KMS-11 (cell line): ENCODE data around the gene PEX6.

Experiments used
- H2AFZ ChIP-seq: fragments of 200-600 bp; sonication (generic); 2 replicates; pipeline ENCODE4 v1.6.1; 2016; ENCODE audit warnings: antibody characterized with exemption, mixed run types, low read depth
- H3K27ac ChIP-seq: fragments of 200-600 bp; sonication (generic); 2 replicates; pipeline ENCODE4 v1.6.1; 2016; ENCODE audit warnings: mild to moderate bottlenecking, mixed run types
- H3K27me3 ChIP-seq: fragments of 200-600 bp; sonication (generic); 2 replicates; pipeline ENCODE4 v1.6.1; 2017; ENCODE audit warnings: mild to moderate bottlenecking, low read depth, mixed run types, moderate library complexity; ENCODE audit not compliant: insufficient read depth
- H3K36me3 ChIP-seq: fragments of 200-600 bp; sonication (generic); 2 replicates; pipeline ENCODE4 v1.6.1; 2017; ENCODE audit warnings: mild to moderate bottlenecking, mixed run types; ENCODE audit not compliant: insufficient read depth
- H3K4me1 ChIP-seq: fragments of 200-600 bp; sonication (generic); 2 replicates; pipeline ENCODE4 v1.6.1; 2016; ENCODE audit warnings: mild to moderate bottlenecking, low read depth, mixed run types; ENCODE audit not compliant: poor library complexity, severe bottlenecking
- H3K4me2 ChIP-seq: fragments of 200-600 bp; sonication (generic); 2 replicates; pipeline ENCODE4 v1.7.0; 2016; ENCODE audit warnings: mild to moderate bottlenecking, mixed run types
- H3K4me3 ChIP-seq: fragments of 200-600 bp; sonication (generic); IDR thresholded peaks from 2 replicates; pipeline ENCODE4 v1.6.1; 2017; ENCODE audit warnings: low read depth, low read length, mixed read lengths; ENCODE audit not compliant: insufficient read depth
- H3K79me2 ChIP-seq: fragments of 200-600 bp; sonication (generic); 2 replicates; pipeline ENCODE4 v1.6.1; 2016; ENCODE audit warnings: low read depth, mixed run types; ENCODE audit not compliant: insufficient read depth
- H3K9ac ChIP-seq: fragments of 200-600 bp; sonication (generic); 2 replicates; pipeline ENCODE4 v1.6.1; 2016; ENCODE audit warnings: mild to moderate bottlenecking, mixed run types
- H4K20me1 ChIP-seq: fragments of 200-600 bp; sonication (generic); 2 replicates; pipeline ENCODE4 v1.6.1; 2016; ENCODE audit warnings: mild to moderate bottlenecking, mixed run types; ENCODE audit not compliant: insufficient read depth
- CTCF ChIP-seq: fragments of 200-600 bp; sonication (generic); conservative IDR thresholded peaks from 2 replicates; pipeline ENCODE4 v1.6.1; 2017; ENCODE audit warnings: low read depth, mild to moderate bottlenecking, antibody characterized with exemption, low read length, moderate library complexity, mixed read lengths

PEX6 gene

GRCh38 chr6:43013097-43013842 is 34.3 kb upstream of the PEX6 start:
- H3K79me2 ChIP-seq, result peaks cover 25% of the 10 kb centered on the region; the same call in 1 of the 2 replicates

DNA sequence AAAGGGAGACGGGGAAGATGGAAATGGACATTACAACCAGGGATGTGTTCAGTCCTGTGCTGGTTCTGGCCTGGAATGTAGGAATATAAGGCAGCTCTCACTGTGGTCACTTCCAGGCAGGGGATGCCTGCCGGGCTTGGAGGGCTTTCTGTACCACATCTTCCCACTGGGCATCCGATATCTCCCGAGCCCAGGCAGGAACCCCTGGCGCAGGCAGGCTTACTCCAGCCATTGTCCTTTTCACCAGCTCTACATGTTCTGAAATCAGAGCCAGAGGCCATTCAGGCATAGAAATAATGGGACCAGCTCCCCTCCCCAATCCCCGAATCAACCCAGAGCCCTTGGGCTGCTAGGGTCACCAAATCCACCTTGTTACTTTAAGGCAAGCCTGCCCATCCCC is 33.4 kb upstream of the PEX6 start:
- H3K79me2 ChIP-seq, result peaks cover 25% of the 10 kb centered on the region; the same call in 1 of the 2 replicates
- no peaks in the 10 kb centered on the region for H3K27me3 ChIP-seq
- no peaks in the 10 kb centered on the region for H4K20me1 ChIP-seq
- H3K9ac ChIP-seq, result no peak overlapping the region
- TF ChIP-seq CTCF, result no peak
- peak overlapping the region; percentile 90 for H3K4me2 ChIP-seq
- H3K36me3 ChIP-seq, result no peaks in the 10 kb centered on the region
- peaks cover 21% of the 10 kb centered on the region for H3K4me1 ChIP-seq
- H3K4me3 ChIP-seq, result no peak overlapping the region
- no peak overlapping the region for H3K27ac ChIP-seq
- H2AFZ ChIP-seq, result no peak overlapping the region

More at GRCh38 chr6:43013097-43013842, 34.3 kb upstream of the PEX6 start:
- no peaks in the 10 kb centered on the region for H3K36me3 ChIP-seq
- H3K4me3 ChIP-seq, result no peak overlapping the region
- H3K4me1 ChIP-seq, result peaks cover 21% of the 10 kb centered on the region
- H4K20me1 ChIP-seq, result no peaks in the 10 kb centered on the region
- no peak for TF ChIP-seq CTCF
- H3K4me2 ChIP-seq, result peak overlapping the region; percentile 90
- peak overlapping the region; percentile 76 for H2AFZ ChIP-seq
- H3K27me3 ChIP-seq, result no peaks in the 10 kb centered on the region
- H3K27ac ChIP-seq, result no peak overlapping the region
- H3K9ac ChIP-seq, result peak overlapping the region; percentile 34; the same call in 1 of the 2 replicates

GRCh38 chr6:43011207-43011606 is 32.2 kb upstream of the PEX6 start:
- Histone ChIP-seq H3K79me2 (peaks cover 22% of the 10 kb centered on the region; the same call in 1 of the 2 replicates), H3K4me3 (no peak overlapping the region), H3K9ac (no peak overlapping the region), H3K27ac (no peak overlapping the region), H4K20me1 (no peaks in the 10 kb centered on the region), H3K4me2 (no peak overlapping the region), H2AFZ (no peak overlapping the region), H3K4me1 (peaks cover 14% of the 10 kb centered on the region), H3K36me3 (no peaks in the 10 kb centered on the region), H3K27me3 (no peaks in the 10 kb centered on the region)
- TF ChIP-seq CTCF, result no peak

GRCh38 chr6:43009124-43009523 is 30.1 kb upstream of the PEX6 start:
- Histone ChIP-seq H4K20me1 (no peaks in the 10 kb centered on the region), H3K27ac (no peak overlapping the region), H3K9ac (no peak overlapping the region), H3K79me2 (peaks cover 5% of the 10 kb centered on the region; the same call in 1 of the 2 replicates), H3K4me2 (no peak overlapping the region), H3K4me3 (no peak overlapping the region), H3K36me3 (no peaks in the 10 kb centered on the region), H3K4me1 (no peaks in the 10 kb centered on the region), H2AFZ (no peak overlapping the region), H3K27me3 (no peaks in the 10 kb centered on the region)
- TF ChIP-seq CTCF, result peak; percentile 63
